ENCODE results near the gene HELT.
"Not testable (repeated sequence)": the region's sequence is repeated elsewhere in the genome, so short reads cannot be mapped to it uniquely, and the experiment has no call there.

HELT gene

GRCh38 chr4:185017964-185018772 is at the start of gene HELT:
HELT (plus strand) TSS chr4:185018490; CDS start chr4:185018929, 439 bp downstream.
- no peak for DNase-seq

GRCh38 chr4:184968784-184969201 is 49.5 kb upstream of the HELT start:
- no peak for DNase-seq

- no peak for DNase-seq
Measured at GRCh38 chr4:184969610-184970009, 48.7 kb upstream of the HELT start.

GRCh38 chr4:184972991-184973390 is 45.3 kb upstream of the HELT start:
- no peak for DNase-seq

GRCh38 chr4:184976348-184976747 is 41.9 kb upstream of the HELT start:
- DNase-seq = not testable (repeated sequence)

- DNase-seq = no peak
Measured at GRCh38 chr4:184977747-184978146, 40.5 kb upstream of the HELT start.

- no peak for DNase-seq
Measured at GRCh38 chr4:184978211-184978610, 40.1 kb upstream of the HELT start.

- DNase-seq = no peak
Measured at GRCh38 chr4:184979461-184980124, 38.7 kb upstream of the HELT start.

- no peak for DNase-seq
Measured at GRCh38 chr4:184980261-184980660, 38.0 kb upstream of the HELT start.

GRCh38 chr4:184983672-184984356 is 34.5 kb upstream of the HELT start:
- peak; percentile 40 for DNase-seq

GRCh38 chr4:184987493-184988031 is 30.7 kb upstream of the HELT start:
- no peak for DNase-seq

GRCh38 chr4:184988611-184989010 is 29.7 kb upstream of the HELT start:
- DNase-seq = no peak

GRCh38 chr4:184989283-184989682 is 29.0 kb upstream of the HELT start:
- not testable (repeated sequence) for DNase-seq

GRCh38 chr4:184990131-184990530 is 28.2 kb upstream of the HELT start:
- DNase-seq = not testable (repeated sequence)

GRCh38 chr4:184991860-184992259 is 26.4 kb upstream of the HELT start:
- no peak for DNase-seq

GRCh38 chr4:184992422-184992821 is 25.9 kb upstream of the HELT start:
- DNase-seq = no peak

- DNase-seq = no peak
Measured at GRCh38 chr4:184993247-184993646, 25.0 kb upstream of the HELT start.

GRCh38 chr4:184994010-184994622 is 24.2 kb upstream of the HELT start:
- no peak for DNase-seq

GRCh38 chr4:184994623-184995010 is 23.7 kb upstream of the HELT start:
- DNase-seq = no peak

- not testable (repeated sequence) for DNase-seq
Measured at GRCh38 chr4:184997656-184998055, 20.6 kb upstream of the HELT start.

- DNase-seq = no peak
Measured at GRCh38 chr4:185002784-185003183, 15.5 kb upstream of the HELT start.

GRCh38 chr4:185003596-185004351 is 14.5 kb upstream of the HELT start:
- no peak for DNase-seq

Measured in stimulated activated naive CD4-positive, alpha-beta T cell treated with Interleukin-2 at 50 U/mL for 16 hours (primary cell).